ENCODE measurements around the gene HNRNPM. TPM values are rescaled to one million over a fixed set of nuclear protein-coding genes. Genes with fewer than 3 reads are reported as not detected.

Gene HNRNPM
- total RNA-seq, 1 donor from 2014 or later: 66.9 TPM

- DNase-seq (ENCODE audit: low spot score) (no peak), ATAC-seq (peak; percentile 27)
Measured at GRCh38 chr19:8484331-8484894, 39.6 kb downstream of the HNRNPM start.

- ATAC-seq (no peak), DNase-seq (ENCODE audit: low spot score) (no peak)
Measured at GRCh38 chr19:8485561-8486371, 41.0 kb downstream of the HNRNPM start.

DNA sequence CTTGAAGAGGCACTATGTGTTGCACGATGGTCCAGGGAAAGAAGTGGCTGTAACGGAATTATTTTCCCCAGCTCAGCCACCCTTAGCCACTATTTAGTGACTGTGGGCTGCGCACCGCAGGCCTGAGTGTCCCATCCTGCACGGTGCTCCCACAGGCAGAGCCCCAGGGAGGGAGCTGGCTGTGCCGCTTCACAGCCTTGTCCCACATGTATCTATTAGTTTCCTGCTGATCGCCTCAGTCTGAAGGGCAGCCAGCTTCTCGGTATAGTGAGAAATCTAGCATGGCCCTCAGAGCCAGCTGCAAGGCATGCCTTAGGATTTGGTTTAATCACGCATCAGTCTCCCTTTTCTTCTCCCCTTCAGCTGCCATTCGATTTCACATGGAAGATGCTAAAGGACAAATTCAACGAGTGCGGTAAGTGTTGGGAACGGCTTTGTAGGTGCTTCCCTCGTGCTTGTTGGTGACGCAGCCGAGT, 41.9 kb downstream of the HNRNPM start:
- DNase-seq (ENCODE audit: low spot score) (no peak), ATAC-seq (no peak)

GRCh38 chr19:8487137-8487851, 42.5 kb downstream of the HNRNPM start:
- ATAC-seq (peak; percentile 13), DNase-seq (ENCODE audit: low spot score) (no peak)

GRCh38 chr19:8488365-8488764, 43.6 kb downstream of the HNRNPM start:
- DNase-seq (ENCODE audit: low spot score) (no peak), ATAC-seq (no peak)

DNA sequence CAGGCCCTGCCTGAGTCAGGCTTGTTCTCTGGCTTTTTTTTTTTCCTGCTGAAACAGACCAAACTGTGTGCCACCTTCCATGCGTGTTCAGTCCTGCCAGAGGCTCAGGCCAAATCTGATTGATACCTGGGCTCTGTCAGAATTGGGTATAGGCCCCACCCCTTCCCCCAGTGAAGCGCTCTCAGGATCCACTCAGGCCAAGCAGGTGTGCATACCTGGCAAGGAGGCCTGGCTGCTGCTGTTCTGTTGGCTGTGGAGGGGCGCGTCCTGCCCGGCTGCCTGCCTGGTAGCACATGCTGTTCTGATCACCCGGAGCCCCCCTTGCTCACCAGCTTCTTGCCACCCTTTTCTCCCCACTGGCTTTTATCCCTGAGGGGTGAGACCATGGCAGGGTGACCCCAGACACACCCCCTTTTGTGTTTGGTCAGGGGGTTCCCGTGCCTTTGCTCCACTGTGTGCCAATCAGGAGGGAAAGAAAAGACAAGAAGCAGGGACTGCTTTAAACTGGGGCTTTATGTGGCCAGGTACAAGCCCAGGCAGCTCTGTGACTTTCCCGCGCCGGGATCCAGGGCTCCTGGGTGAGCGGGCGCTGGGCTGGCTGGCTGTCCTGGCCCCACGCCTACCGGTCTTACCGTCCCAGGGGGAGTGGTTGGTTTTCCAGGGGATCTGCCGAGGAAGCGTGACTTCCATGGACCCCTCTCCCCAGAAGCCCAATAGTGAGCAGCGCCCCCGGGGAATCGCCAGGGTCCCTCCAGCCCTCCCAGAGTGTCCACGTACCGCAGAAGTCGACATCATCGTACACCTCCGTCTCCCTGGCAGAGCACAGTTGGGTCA, 45.0 kb downstream of the HNRNPM start:
- ATAC-seq: no peak
- no peak for DNase-seq (ENCODE audit: low spot score)

DNA sequence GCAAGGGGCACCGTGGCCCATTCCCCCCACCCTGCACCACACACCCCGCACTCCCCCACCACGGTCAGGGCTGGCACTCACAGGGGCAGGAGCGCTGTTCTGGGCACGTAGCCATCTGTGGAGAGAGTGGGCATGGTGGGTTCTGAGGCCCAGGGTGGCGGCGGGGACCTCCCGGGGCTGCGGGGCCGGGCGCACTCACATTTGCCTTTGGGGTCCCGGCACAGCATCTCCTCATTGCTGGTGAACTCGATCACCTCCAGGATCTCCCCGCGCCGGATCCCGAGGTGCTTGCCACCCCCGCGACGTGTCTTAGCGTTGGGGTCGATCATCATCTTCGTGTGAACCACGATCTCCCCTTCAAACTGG, 45.6 kb downstream of the HNRNPM start:
- ATAC-seq (no peak), DNase-seq (ENCODE audit: low spot score) (no peak)

GRCh38 chr19:8490873-8491272, 46.1 kb downstream of the HNRNPM start:
- no peak for DNase-seq (ENCODE audit: low spot score)
- ATAC-seq: no peak

DNA sequence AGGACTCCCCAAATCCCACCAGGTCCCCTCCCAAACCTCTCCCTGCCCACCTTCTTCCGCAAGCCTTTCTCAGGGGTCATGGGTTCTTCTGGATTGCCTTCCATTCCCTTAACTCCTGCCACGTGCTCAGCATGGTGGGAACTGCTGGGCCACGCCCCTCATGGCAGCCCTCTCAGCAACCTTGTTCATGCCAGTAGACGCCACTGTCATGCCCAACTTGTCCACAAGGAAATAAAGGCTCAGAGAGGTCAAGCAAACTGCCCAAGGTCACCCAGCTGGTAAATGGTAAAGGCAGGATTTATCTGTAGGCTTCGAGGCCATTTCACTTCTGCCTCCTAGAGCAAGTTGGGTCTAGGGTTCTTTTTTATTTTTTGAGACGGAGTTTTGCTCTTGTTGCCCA, 46.8 kb downstream of the HNRNPM start:
- DNase-seq (ENCODE audit: low spot score) (no peak), ATAC-seq (no peak)

- DNase-seq (ENCODE audit: low spot score): no peak
- no peak for ATAC-seq
Measured at GRCh38 chr19:8494158-8494557, 49.4 kb downstream of the HNRNPM start.

- DNase-seq (ENCODE audit: low spot score): no peak
- ATAC-seq: no peak
Measured at GRCh38 chr19:8498295-8498694, 53.5 kb downstream of the HNRNPM start.

- DNase-seq (ENCODE audit: low spot score) (no peak), ATAC-seq (peak; percentile 30)
Measured at GRCh38 chr19:8499048-8499833, 54.5 kb downstream of the HNRNPM start.

DNA sequence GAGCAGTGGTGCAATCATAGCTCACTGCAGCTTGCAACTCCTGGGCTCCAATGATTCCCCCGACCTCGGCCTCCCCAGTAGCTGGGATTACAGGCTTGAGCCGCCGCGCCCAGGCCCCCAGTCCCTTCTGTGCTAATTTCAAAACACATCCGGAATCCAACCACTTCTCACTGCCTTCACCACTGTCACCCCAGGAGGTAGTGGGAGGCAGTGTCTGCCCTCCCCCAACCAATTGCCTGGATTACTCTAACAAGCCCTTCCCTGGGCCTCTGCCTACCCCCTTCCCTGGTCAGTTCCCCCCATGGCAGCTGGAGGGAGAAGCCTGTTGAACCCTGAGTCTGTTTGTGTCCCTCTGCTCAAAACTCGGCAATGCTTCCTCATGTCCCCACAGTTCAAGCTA, 55.4 kb downstream of the HNRNPM start:
- ATAC-seq: peak; percentile 22
- DNase-seq (ENCODE audit: low spot score): no peak

GRCh38 chr19:8501516-8501915, 56.7 kb downstream of the HNRNPM start:
- DNase-seq (ENCODE audit: low spot score): no peak
- no peak for ATAC-seq

DNA sequence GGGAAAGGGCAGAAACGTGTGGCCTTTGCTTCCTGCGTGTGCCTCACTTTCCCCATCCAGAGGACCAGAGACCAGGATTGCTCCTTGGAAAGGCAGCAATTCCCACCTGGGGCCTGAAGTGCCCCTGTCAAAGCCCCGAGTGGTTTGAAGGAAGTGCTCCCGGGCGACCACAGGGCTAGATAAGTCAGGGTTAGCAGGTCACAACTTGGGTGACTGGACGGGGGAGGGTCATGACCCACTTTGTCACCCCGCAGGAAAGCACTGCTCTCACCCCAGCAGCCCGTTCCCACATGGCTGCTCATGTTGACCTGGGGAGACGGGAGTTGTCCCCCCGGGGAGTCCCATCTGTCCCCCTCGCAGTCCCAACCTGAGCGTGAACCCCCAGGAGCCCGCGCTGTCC, 57.2 kb downstream of the HNRNPM start:
- DNase-seq (ENCODE audit: low spot score): no peak
- ATAC-seq: no peak

- ATAC-seq: no peak
Measured at GRCh38 chr19:8503510-8503909, 58.7 kb downstream of the HNRNPM start.

GRCh38 chr19:8504171-8504570, 59.4 kb downstream of the HNRNPM start:
- ATAC-seq (no peak), DNase-seq (ENCODE audit: low spot score) (no peak)

More at GRCh38 chr19:8503510-8503909, 58.7 kb downstream of the HNRNPM start:
- no peak for DNase-seq (ENCODE audit: low spot score)

GRCh38 chr19:8504919-8505318, 60.1 kb downstream of the HNRNPM start:
- DNase-seq (ENCODE audit: low spot score): no peak
- ATAC-seq: no peak

DNA sequence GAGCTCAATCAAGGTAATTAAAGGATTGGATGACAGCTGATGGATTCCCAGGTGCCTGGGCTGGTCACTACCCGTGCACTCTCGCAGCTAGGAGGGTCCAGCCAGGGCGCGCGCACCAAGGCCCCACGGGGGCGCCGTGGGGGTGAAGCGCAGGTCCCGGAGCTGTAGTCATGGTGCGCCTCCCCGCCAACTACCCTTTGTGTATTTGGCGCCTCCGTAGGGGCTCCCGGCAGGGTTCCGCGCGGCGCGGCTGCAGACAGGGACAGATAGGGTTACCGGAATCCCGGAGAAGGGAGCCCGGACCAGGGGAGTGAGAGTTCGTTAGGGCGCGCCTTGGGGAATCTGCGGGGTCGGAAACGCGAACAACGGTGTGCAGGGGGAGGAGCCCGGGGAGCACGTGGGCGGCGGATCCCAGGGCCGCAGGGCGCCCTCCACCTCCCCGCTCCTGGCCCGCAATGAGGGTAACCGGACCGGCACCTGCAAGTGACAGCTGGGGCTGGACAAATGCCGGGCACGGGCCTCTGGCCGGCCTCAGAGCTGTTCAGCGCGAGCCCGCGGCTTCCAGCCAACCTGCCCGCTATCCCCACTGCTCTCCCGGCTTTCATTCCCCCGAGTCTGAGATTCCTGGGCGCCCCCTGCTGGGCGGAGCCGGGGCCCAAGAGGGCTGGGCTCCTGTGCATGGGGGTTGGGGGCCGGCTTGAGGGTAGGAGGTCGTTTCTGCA, 61.1 kb downstream of the HNRNPM start:
- ATAC-seq: peak; percentile 93

More for the DNA sequence above, 61.1 kb downstream of the HNRNPM start:
- DNase-seq (ENCODE audit: low spot score): peak; percentile 89
